Tibial nerve (tissue), 4 donors: ENCODE measurements around the gene GPX4. TPM values are rescaled to one million over a fixed set of nuclear protein-coding genes. Genes with fewer than 3 reads are reported as not detected.

ENCODE experiments used
- DNase-seq, 2 donors: peaks; one replicate each; pipeline ENCODE4 v3.0.0-alpha.2; 2019; ENCODE audit warnings: low spot score in 2 of 2
- H3K27ac ChIP-seq, 4 donors: fragments of 200-600 bp; sonication (generic) in 3 of 4; one replicate each; pipeline ENCODE4 v1.5.1; 2017 to 2019; ENCODE audit warnings: mild to moderate bottlenecking in 1 of 4
- H3K27me3 ChIP-seq, 2 donors: fragments of 200-600 bp; sonication (generic) in 1 of 2; one replicate each; pipeline versions ENCODE4 v1.5.1 to v1.6.0; 2017 to 2019
- H3K36me3 ChIP-seq, 3 donors: fragments of 200-600 bp; sonication (generic); one replicate each; pipeline ENCODE4 v1.5.1; 2018 to 2019
- H3K4me1 ChIP-seq, 4 donors: fragments of 200-600 bp; sonication (generic) in 3 of 4; one replicate each; pipeline ENCODE4 v1.5.1; 2017 to 2019
- H3K4me3 ChIP-seq, 4 donors: fragments of 200-600 bp; sonication (generic) in 3 of 4; one replicate each; pipeline ENCODE4 v1.5.1; 2017 to 2019; ENCODE audit warnings: mild to moderate bottlenecking in 1 of 4, moderate library complexity in 1 of 4
- H3K9me3 ChIP-seq, 4 donors: fragments of 200-600 bp; sonication (generic) in 3 of 4; one replicate each; pipeline ENCODE4 v1.5.1; 2017 to 2019
- CTCF ChIP-seq, 5 experiments: fragments of 200-600 bp in 3 of 5; fragments of 450-650 bp in 2 of 5; sonication (generic) in 3 of 5; IDR thresholded peaks; one replicate each; pipeline ENCODE4 v1.5.1; 2016 to 2019; ENCODE audit warnings: antibody characterized with exemption in 5 of 5, mild to moderate bottlenecking in 3 of 5, moderate library complexity in 2 of 5
- EP300 ChIP-seq, 2 donors: sonication (generic); formaldehyde crosslinking; IDR thresholded peaks; one replicate each; pipeline ENCODE4 v1.6.1; 2017; ENCODE audit warnings: antibody characterized with exemption in 2 of 2, mild to moderate bottlenecking in 1 of 2
- POLR2A ChIP-seq, 2 donors: fragments of 450-650 bp; IDR thresholded peaks; one replicate each; pipeline ENCODE4 v1.6.1; 2017; ENCODE audit warnings: antibody characterized with exemption in 2 of 2, mild to moderate bottlenecking in 2 of 2, moderate library complexity in 2 of 2
- WGBS, 2 donors: methylation state at CpG; one replicate each; pipeline ENCODE4 v1.1.5; 2018; 5-methylcytosine and 5-hydroxymethylcytosine counted together
- total RNA-seq, 4 donors: library from RNA; depleted of rRNA; stranded (reverse); fragments of >200 nt; gene quantifications; one replicate each; pipeline ENCODE4 v1.1.0, GENCODE V29; 2016

The GPX4 gene, protein sequence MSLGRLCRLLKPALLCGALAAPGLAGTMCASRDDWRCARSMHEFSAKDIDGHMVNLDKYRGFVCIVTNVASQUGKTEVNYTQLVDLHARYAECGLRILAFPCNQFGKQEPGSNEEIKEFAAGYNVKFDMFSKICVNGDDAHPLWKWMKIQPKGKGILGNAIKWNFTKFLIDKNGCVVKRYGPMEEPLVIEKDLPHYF
- total RNA-seq: 100 to 1,000 TPM; 337 to 518 (median 493) TPM

GRCh38 chr19:1103708-1104310, at the start of gene GPX4:
Gene GPX4 (plus strand): TSS chr19:1103994. CDS start chr19:1104044, 50 bp downstream.
- Histone ChIP-seq H3K9me3 (no peaks in the 10 kb centered on the region), H3K36me3 (peaks cover 3 to 31% (median 7%) of the 10 kb centered on the region in 3 donors), H3K4me3 (peak within 1 kb of the TSS; percentile 61 to 98 (median 82)), H3K27me3 (no peaks in the 10 kb centered on the region), H3K27ac (peak within 1 kb of the TSS; percentile 91 to 99 (median 97)), H3K4me1 (peaks cover 0 to 74% (median 55%) of the 10 kb centered on the region in 4 donors)
- WGBS, 2 donors: 0 to 1% methylated on average over 26 to 34 of the region's 75 CpGs
- peak; percentile 99 for DNase-seq
- TF ChIP-seq POLR2A (IDR thresholded peaks at IDR 0.05): peak; percentile 88 to 98
- TF ChIP-seq EP300 (IDR thresholded peaks at IDR 0.05): peak; percentile 95 to 98
- peak in 2 of 5 experiments; percentile 9 to 38 for TF ChIP-seq CTCF (IDR thresholded peaks at IDR 0.05)

GRCh38 chr19:1054102-1055027, 49.4 kb upstream of the GPX4 start:
- no peak for DNase-seq
- no peak for TF ChIP-seq EP300 (IDR thresholded peaks at IDR 0.05)
- no peak for TF ChIP-seq CTCF (IDR thresholded peaks at IDR 0.05)
- Histone ChIP-seq H3K4me1 (no peaks in the 10 kb centered on the region), H3K27ac (no peak overlapping the region), H3K4me3 (no peak overlapping the region), H3K9me3 (peaks cover 0 to 49% (median 15%) of the 10 kb centered on the region in 4 donors), H3K27me3 (no peaks in the 10 kb centered on the region), H3K36me3 (peaks cover 0 to 48% (median 0%) of the 10 kb centered on the region in 3 donors)
- WGBS, 2 donors: 90 to 94% methylated on average over 18 to 28 of the region's 28 CpGs

DNA sequence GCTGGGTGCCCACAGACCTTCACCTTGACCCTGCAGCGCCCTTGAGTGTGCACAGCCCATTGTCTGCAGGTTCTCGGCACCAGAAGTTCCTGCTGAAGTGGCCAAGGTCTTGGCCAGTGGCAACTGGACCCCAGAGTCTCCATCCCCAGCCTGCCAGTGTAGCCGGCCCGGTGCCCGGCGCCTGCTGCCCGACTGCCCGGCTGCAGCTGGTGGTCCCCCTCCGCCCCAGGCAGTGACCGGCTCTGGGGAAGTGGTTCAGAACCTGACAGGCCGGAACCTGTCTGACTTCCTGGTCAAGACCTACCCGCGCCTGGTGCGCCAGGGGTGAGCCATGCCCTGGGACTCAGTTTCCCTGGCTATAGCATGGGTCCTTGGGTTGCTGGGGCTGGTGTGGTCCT, 48.8 kb upstream of the GPX4 start:
- H3K27me3 ChIP-seq: no peaks in the 10 kb centered on the region
- no peak overlapping the region for H3K4me3 ChIP-seq
- no peaks in the 10 kb centered on the region for H3K4me1 ChIP-seq
- DNase-seq: no peak
- WGBS, 2 donors: 94 to 97% methylated on average over 6 to 14 of the region's 14 CpGs
- peaks cover 0 to 56% (median 15%) of the 10 kb centered on the region in 4 donors for H3K9me3 ChIP-seq
- H3K27ac ChIP-seq: no peak overlapping the region
- no peak for TF ChIP-seq POLR2A (IDR thresholded peaks at IDR 0.05)
- H3K36me3 ChIP-seq: peaks cover 0 to 52% (median 0%) of the 10 kb centered on the region in 3 donors

DNA sequence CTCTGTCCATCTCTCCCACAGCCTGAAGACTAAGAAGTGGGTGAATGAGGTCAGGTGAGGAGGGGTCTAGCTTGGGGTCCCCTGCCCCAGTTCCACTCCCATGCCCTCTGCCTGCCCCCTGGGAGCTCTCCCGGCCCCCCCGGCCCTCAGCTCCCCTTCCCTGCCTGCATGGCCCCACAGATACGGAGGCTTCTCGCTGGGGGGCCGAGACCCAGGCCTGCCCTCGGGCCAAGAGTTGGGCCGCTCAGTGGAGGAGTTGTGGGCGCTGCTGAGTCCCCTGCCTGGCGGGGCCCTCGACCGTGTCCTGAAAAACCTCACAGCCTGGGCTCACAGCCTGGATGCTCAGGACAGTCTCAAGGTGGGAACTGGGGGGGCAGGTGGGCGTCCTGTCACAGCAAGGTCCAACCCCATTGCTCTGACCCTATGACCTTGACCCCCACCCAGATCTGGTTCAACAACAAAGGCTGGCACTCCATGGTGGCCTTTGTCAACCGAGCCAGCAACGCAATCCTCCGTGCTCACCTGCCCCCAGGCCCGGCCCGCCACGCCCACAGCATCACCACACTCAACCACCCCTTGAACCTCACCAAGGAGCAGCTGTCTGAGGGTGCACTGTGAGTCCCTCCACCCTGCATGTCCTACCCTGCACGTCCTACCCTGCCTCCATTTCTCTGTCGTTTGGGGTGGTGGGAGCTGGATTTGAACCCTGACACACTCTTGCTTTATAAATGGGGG, 47.7 kb upstream of the GPX4 start:
- Histone ChIP-seq H3K27ac (no peak overlapping the region), H3K9me3 (peaks cover 0 to 64% (median 15%) of the 10 kb centered on the region in 4 donors), H3K27me3 (no peaks in the 10 kb centered on the region), H3K4me3 (no peak overlapping the region), H3K4me1 (no peaks in the 10 kb centered on the region), H3K36me3 (peaks cover 0 to 52% (median 0%) of the 10 kb centered on the region in 3 donors)
- DNase-seq: no peak
- WGBS, 2 donors: 96 to 98% methylated on average over 19 to 20 of the region's 20 CpGs
- TF ChIP-seq CTCF (IDR thresholded peaks at IDR 0.05): no peak

- peaks cover 0 to 68% (median 15%) of the 10 kb centered on the region in 4 donors for H3K9me3 ChIP-seq
- no peaks in the 10 kb centered on the region for H3K4me1 ChIP-seq
- H3K27me3 ChIP-seq: no peaks in the 10 kb centered on the region
- no peak for TF ChIP-seq POLR2A (IDR thresholded peaks at IDR 0.05)
- TF ChIP-seq CTCF (IDR thresholded peaks at IDR 0.05): peak in 1 of 5 experiments; percentile 28
- TF ChIP-seq EP300 (IDR thresholded peaks at IDR 0.05): no peak
- H3K36me3 ChIP-seq: peaks cover 0 to 52% (median 0%) of the 10 kb centered on the region in 3 donors
- H3K4me3 ChIP-seq: no peak overlapping the region
- H3K27ac ChIP-seq: no peak overlapping the region
- no peak for DNase-seq
- WGBS, 2 donors: 46 to 55% methylated on average over 3 of the region's 3 CpGs
Measured at GRCh38 chr19:1057176-1057855, 46.5 kb upstream of the GPX4 start.
